ENCODE measurements around the gene IRAK3.
A peak's percentile ranks its signal among the peaks of the same experiment; 100 is the strongest.

Gene IRAK3

DNA sequence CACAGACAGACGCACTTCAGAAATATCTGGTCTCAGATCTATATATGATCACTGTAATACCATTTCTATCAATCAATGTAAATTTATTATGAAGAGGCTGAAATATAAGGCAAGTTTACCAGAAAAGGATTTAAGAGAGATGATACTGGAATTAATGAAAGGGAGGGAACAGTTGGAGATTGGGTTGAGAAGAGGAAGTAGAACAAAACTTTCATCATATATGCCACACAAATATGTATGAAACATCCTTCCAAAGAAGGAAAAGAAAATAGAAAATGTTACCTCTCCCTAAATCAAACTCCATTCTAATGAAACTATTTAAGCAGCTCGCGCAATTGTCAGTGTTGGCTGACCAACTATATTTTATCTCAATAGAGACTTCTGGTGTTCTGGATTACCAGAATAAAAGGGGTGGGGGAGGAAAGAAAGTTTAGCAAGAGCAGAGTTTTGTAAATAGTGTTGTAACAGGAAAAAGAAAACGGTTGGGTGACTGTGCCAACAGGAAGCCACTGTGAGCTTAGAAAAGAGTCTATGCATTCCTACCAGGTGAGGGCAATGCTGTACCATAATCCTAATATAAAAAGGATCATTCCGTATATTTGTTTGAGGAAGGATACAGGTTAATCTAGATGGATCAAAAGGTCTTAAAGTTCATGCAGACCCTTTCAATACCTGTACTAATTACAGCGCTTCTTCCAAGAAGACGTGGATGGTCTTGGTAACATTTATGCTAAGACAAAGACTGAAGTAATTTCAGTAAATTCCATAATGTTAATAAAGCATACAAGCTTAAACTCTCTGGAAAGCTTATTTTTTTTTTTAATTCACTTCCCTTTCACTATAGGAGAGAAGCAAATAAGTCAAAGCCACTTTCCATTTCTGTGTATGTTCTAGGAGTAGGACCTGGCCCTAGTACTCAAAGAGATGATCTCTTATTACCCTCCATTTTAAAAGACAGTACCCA is 43.9 kb upstream of the IRAK3 start:
- no peak for TF ChIP-seq CSRNP3 (CRISPR knock-in tag; IDR thresholded peaks at IDR 0.05)
- TF ChIP-seq SNAI2 (CRISPR knock-in tag; IDR thresholded peaks at IDR 0.05), result no peak
- TF ChIP-seq CREB5 (CRISPR knock-in tag; IDR thresholded peaks at IDR 0.05; ENCODE audit: low read depth), result no peak
- no peak for TF ChIP-seq TCF4 (CRISPR knock-in tag; IDR thresholded peaks at IDR 0.05; ENCODE audit: borderline replicate concordance)
- TF ChIP-seq ZNF565 (CRISPR knock-in tag; conservative IDR thresholded peaks at IDR 0.05; ENCODE audit: low read depth), result no peak
- no peak for TF ChIP-seq PPARA (CRISPR knock-in tag; IDR thresholded peaks at IDR 0.05; ENCODE audit: borderline replicate concordance)
- TF ChIP-seq TSHZ2 (CRISPR knock-in tag; IDR thresholded peaks at IDR 0.05), result no peak
- no peak for TF ChIP-seq ZFP30 (CRISPR knock-in tag; IDR thresholded peaks at IDR 0.05)
- TF ChIP-seq POU6F1 (CRISPR knock-in tag; IDR thresholded peaks at IDR 0.05; ENCODE audit: borderline replicate concordance, low read depth), result no peak
- TF ChIP-seq ZNF8 (CRISPR knock-in tag; IDR thresholded peaks at IDR 0.05), result no peak
- TF ChIP-seq ISL1 (CRISPR knock-in tag; IDR thresholded peaks at IDR 0.05), result no peak
- no peak for TF ChIP-seq BACH2 (CRISPR knock-in tag; IDR thresholded peaks at IDR 0.05; ENCODE audit: borderline replicate concordance)
- no peak for TF ChIP-seq TOX (CRISPR knock-in tag; IDR thresholded peaks at IDR 0.05; ENCODE audit: borderline replicate concordance)
- ATAC-seq, result peak; percentile 70

GRCh38 chr12:66149702-66150398 is 39.2 kb upstream of the IRAK3 start:
- no peak for ATAC-seq
- TF ChIP-seq ZFP3 (CRISPR knock-in tag; IDR thresholded peaks at IDR 0.05) (no peak), ISL1 (CRISPR knock-in tag; IDR thresholded peaks at IDR 0.05) (no peak), PPARA (CRISPR knock-in tag; IDR thresholded peaks at IDR 0.05; ENCODE audit: borderline replicate concordance) (no peak), BACH2 (CRISPR knock-in tag; IDR thresholded peaks at IDR 0.05; ENCODE audit: borderline replicate concordance) (no peak), ZFP30 (CRISPR knock-in tag; IDR thresholded peaks at IDR 0.05) (no peak), RARB (CRISPR knock-in tag; IDR thresholded peaks at IDR 0.05) (no peak), SNAI2 (CRISPR knock-in tag; IDR thresholded peaks at IDR 0.05) (no peak), CSDC2 (CRISPR knock-in tag; IDR thresholded peaks at IDR 0.05) (no peak), TCF4 (CRISPR knock-in tag; IDR thresholded peaks at IDR 0.05; ENCODE audit: borderline replicate concordance) (no peak)

- no peak for TF ChIP-seq ARNTL (CRISPR knock-in tag; IDR thresholded peaks at IDR 0.05; ENCODE audit: borderline replicate concordance, low read depth)
- TF ChIP-seq RARB (CRISPR knock-in tag; IDR thresholded peaks at IDR 0.05), result no peak
- no peak for TF ChIP-seq ZFP3 (CRISPR knock-in tag; IDR thresholded peaks at IDR 0.05)
- no peak for TF ChIP-seq CSDC2 (CRISPR knock-in tag; IDR thresholded peaks at IDR 0.05)
- TF ChIP-seq CSRNP3 (CRISPR knock-in tag; IDR thresholded peaks at IDR 0.05), result no peak
- no peak for TF ChIP-seq TCF4 (CRISPR knock-in tag; IDR thresholded peaks at IDR 0.05; ENCODE audit: borderline replicate concordance)
- TF ChIP-seq SNAI2 (CRISPR knock-in tag; IDR thresholded peaks at IDR 0.05), result no peak
- no peak for TF ChIP-seq ESRRG (CRISPR knock-in tag; IDR thresholded peaks at IDR 0.05)
- no peak for TF ChIP-seq TSHZ2 (CRISPR knock-in tag; IDR thresholded peaks at IDR 0.05)
- TF ChIP-seq GLIS3 (CRISPR knock-in tag; IDR thresholded peaks at IDR 0.05), result no peak
- TF ChIP-seq BACH2 (CRISPR knock-in tag; IDR thresholded peaks at IDR 0.05; ENCODE audit: borderline replicate concordance), result no peak
- no peak for TF ChIP-seq PPARA (CRISPR knock-in tag; IDR thresholded peaks at IDR 0.05; ENCODE audit: borderline replicate concordance)
- no peak for TF ChIP-seq ZC3H10 (CRISPR knock-in tag; IDR thresholded peaks at IDR 0.05)
- no peak for TF ChIP-seq TOX (CRISPR knock-in tag; IDR thresholded peaks at IDR 0.05; ENCODE audit: borderline replicate concordance)
- no peak for TF ChIP-seq ZNF8 (CRISPR knock-in tag; IDR thresholded peaks at IDR 0.05)
- TF ChIP-seq ZFP30 (CRISPR knock-in tag; IDR thresholded peaks at IDR 0.05), result no peak
- TF ChIP-seq ZNF565 (CRISPR knock-in tag; conservative IDR thresholded peaks at IDR 0.05; ENCODE audit: low read depth), result no peak
- TF ChIP-seq ISL1 (CRISPR knock-in tag; IDR thresholded peaks at IDR 0.05), result no peak
- TF ChIP-seq ZNF70 (CRISPR knock-in tag; IDR thresholded peaks at IDR 0.05), result no peak
- no peak for TF ChIP-seq OSR1 (CRISPR knock-in tag; IDR thresholded peaks at IDR 0.05)
- peak; percentile 76 for ATAC-seq
Observed at GRCh38 chr12:66152732-66153131, 36.3 kb upstream of the IRAK3 start.
